K562 (cell line): ENCODE measurements around the gene PRKG1. TPM values are rescaled to one million over a fixed set of nuclear protein-coding genes. Genes with fewer than 3 reads are reported as not detected.

Source experiments
- ATAC-seq: fragments of 200-7000 bp; cut with Tn5 transposase; 3 replicates; pipeline ENCODE4 v1.9.1; 2020; ENCODE audit warnings: moderate library complexity
- BruUV-seq: library from RNA; stranded (reverse); fragments of 400-500 nt; replicated peaks from 2 replicates; lab custom pipeline; 2021; lab: Mats Ljungman, UMichigan
- CTCF ChIA-PET: fragments of 300-600 bp; formaldehyde crosslinking; extraction: SDS; loops from one replicate; lab custom pipeline; 2021; ENCODE audit warnings: low intra/inter-chr PET ratio; lab: Yijun Ruan, JAX
- POLR2A ChIA-PET: fragments of 300-600, 350-650 bp; sonication (Branson Sonifier 250); formaldehyde crosslinking; extraction: SDS; loops from one replicate; lab custom pipeline; 2021; ENCODE audit warnings: antibody characterized with exemption, inconsistent platforms; lab: Yijun Ruan, JAX
- DNase-seq, 4 experiments: peaks; one replicate each; pipeline versions ENCODE4 v3.0.0 to v3.0.0-alpha.2; 2011 to 2018; ENCODE audit warnings: low spot score in 3 of 4, mixed read lengths in 3 of 4; ENCODE audit errors: extremely low read depth in 1 of 4
- FAIRE-seq: peaks from 2 replicates; lab custom pipeline; 2011; peaks lifted over from hg19 to GRCh38; lab: Jason Lieb, UNC
- H2AFZ ChIP-seq: 2 replicates; pipeline ENCODE4 v1.6.0; 2011; ENCODE audit warnings: low read depth, low read length, control low read depth, inconsistent platforms
- H3K27ac ChIP-seq: fragments of 200-600 bp; 3 replicates; pipeline ENCODE4 v1.8.0; 2011; ENCODE audit warnings: low read depth, mild to moderate bottlenecking, control low read depth, inconsistent platforms, low read length, moderate library complexity, mixed read lengths; ENCODE audit errors: extremely low read depth
- H3K27me3 ChIP-seq, 2 experiments: fragments of 300-600 bp in 1 of 2; 2 replicates in 1 of 2; 3 replicates in 1 of 2; pipeline versions ENCODE4 v1.6.0 to v1.8.0; 2011; ENCODE audit warnings: inconsistent platforms in 2 of 2, low read length in 2 of 2, mild to moderate bottlenecking in 1 of 2, mixed read lengths in 1 of 2, moderate library complexity in 1 of 2; ENCODE audit not compliant: control insufficient read depth in 2 of 2, insufficient read depth in 2 of 2
- H3K36me3 ChIP-seq: fragments of 300-600 bp; 3 replicates; pipeline ENCODE4 v1.8.0; 2011; ENCODE audit warnings: mild to moderate bottlenecking, low read length, inconsistent platforms; ENCODE audit not compliant: control insufficient read depth, insufficient read depth
- H3K4me1 ChIP-seq, 2 experiments: fragments of 200-600 bp in 1 of 2; replicated peaks in 1 of 2; 2 replicates in 1 of 2; 3 replicates in 1 of 2; pipeline versions ENCODE4 v1.5.1 to v1.8.0; 2011; ENCODE audit warnings: inconsistent platforms in 2 of 2, low read length in 2 of 2, mild to moderate bottlenecking in 1 of 2, mixed read lengths in 1 of 2, moderate library complexity in 1 of 2; ENCODE audit not compliant: control insufficient read depth in 2 of 2, insufficient read depth in 2 of 2
- H3K4me2 ChIP-seq: 2 replicates; pipeline ENCODE4 v1.6.1; 2011; ENCODE audit warnings: low read length, control low read depth, inconsistent platforms, mixed read lengths; ENCODE audit not compliant: insufficient read depth
- H3K4me3 ChIP-seq: fragments of 200-600 bp; sonication (generic), shearing (Covaris generic); 2 replicates; pipeline ENCODE4 v1.5.1; 2016; ENCODE audit warnings: control low read depth, inconsistent platforms
- H3K79me2 ChIP-seq: fragments of 200-600 bp; 3 replicates; pipeline ENCODE4 v1.8.0; 2011; ENCODE audit warnings: low read length, inconsistent platforms; ENCODE audit not compliant: control insufficient read depth, insufficient read depth
- H3K9ac ChIP-seq, 2 experiments: 2 replicates each; pipeline versions ENCODE4 v1.6.0 to v1.6.1; 2011; ENCODE audit warnings: low read depth in 2 of 2, low read length in 2 of 2, control low read depth in 1 of 2, inconsistent platforms in 1 of 2, mild to moderate bottlenecking in 1 of 2, mixed read lengths in 1 of 2; ENCODE audit not compliant: insufficient read depth in 1 of 2
- H3K9me1 ChIP-seq: one replicate; pipeline ENCODE4 v1.6.0; 2011; ENCODE audit warnings: inconsistent platforms, mild to moderate bottlenecking, low read length, moderate library complexity; ENCODE audit not compliant: control insufficient read depth, insufficient read depth
- H3K9me3 ChIP-seq: replicated peaks from 2 replicates; pipeline ENCODE4 v1.5.1; 2011; ENCODE audit warnings: low read depth, low read length, inconsistent platforms; ENCODE audit not compliant: control insufficient read depth, insufficient read depth
- H4K20me1 ChIP-seq: replicated peaks from 2 replicates; pipeline ENCODE4 v1.6.1; 2011; ENCODE audit warnings: low read length, inconsistent platforms, mixed read lengths; ENCODE audit not compliant: control insufficient read depth, insufficient read depth
- CBX5 ChIP-seq: IDR thresholded peaks from 2 replicates; pipeline ENCODE4 v1.6.1; 2014; ENCODE audit warnings: low read depth, borderline replicate concordance
- CHD4 ChIP-seq: fragments of 200-600 bp; sonication (generic); IDR thresholded peaks from 3 replicates; pipeline ENCODE4 v1.6.1; 2012; ENCODE audit warnings: low read depth, mild to moderate bottlenecking, mixed read lengths, low read length, inconsistent platforms; ENCODE audit not compliant: insufficient read depth, insufficient replicate concordance, poor library complexity, severe bottlenecking
- CREBBP ChIP-seq: IDR thresholded peaks from one replicate; pipeline ENCODE4 v1.6.1; 2012; ENCODE audit warnings: low read depth, mild to moderate bottlenecking, control low read depth, inconsistent platforms, low read length
- CXXC5 ChIP-seq: fragments of 250-450 bp; sonication (Bioruptor Pico); IDR thresholded peaks from 2 replicates; pipeline ENCODE4 v1.8.0; 2022; ENCODE audit warnings: inconsistent platforms, mild to moderate bottlenecking, moderate library complexity
- ELF4 ChIP-seq: fragments of 450-650 bp; formaldehyde crosslinking; IDR thresholded peaks from 2 replicates; pipeline ENCODE4 v1.4.0; 2022; ENCODE audit warnings: missing genetic modification characterization
- MEF2D ChIP-seq: conservative IDR thresholded peaks from 2 replicates; pipeline ENCODE4 v1.6.1; 2016; ENCODE audit warnings: low read depth, missing genetic modification characterization, missing compliant biosample characterization
- SIRT6 ChIP-seq: IDR thresholded peaks from one replicate; pipeline ENCODE4 v1.6.1; 2012; ENCODE audit warnings: low read depth, mild to moderate bottlenecking, control low read depth, inconsistent platforms, low read length, moderate library complexity
- SIX5 ChIP-seq, 2 experiments: IDR thresholded peaks; 2 replicates each; pipeline ENCODE4 v1.6.1; 2011; ENCODE audit warnings: low read length in 2 of 2, borderline replicate concordance in 1 of 2, low read depth in 1 of 2, mild to moderate bottlenecking in 1 of 2, moderate library complexity in 1 of 2; ENCODE audit not compliant: insufficient read depth in 1 of 2
- SOX6 ChIP-seq: fragments of 450-650 bp; IDR thresholded peaks from 2 replicates; pipeline ENCODE4 v1.6.1; 2014; ENCODE audit warnings: mild to moderate bottlenecking
- TAF15 ChIP-seq: fragments of 200-400 bp; formaldehyde crosslinking; IDR thresholded peaks from 2 replicates; pipeline ENCODE4 v1.6.1; 2017; ENCODE audit warnings: mild to moderate bottlenecking, low read depth, low read length, moderate library complexity
- THAP7 ChIP-seq: fragments of 250-450 bp; sonication (Bioruptor Pico); IDR thresholded peaks from 2 replicates; pipeline ENCODE4 v1.5.0; 2021
- XRCC4 ChIP-seq: IDR thresholded peaks from one replicate; pipeline ENCODE4 v1.6.1; 2011; ENCODE audit not compliant: insufficient read depth, insufficient read length; ENCODE audit errors: extremely low read depth
- XRCC5 ChIP-seq: fragments of 200-400 bp; formaldehyde crosslinking; IDR thresholded peaks from 2 replicates; pipeline ENCODE4 v1.6.1; 2017; ENCODE audit warnings: low read depth, mild to moderate bottlenecking, low read length
- ZBTB33 ChIP-seq: sonication (generic); formaldehyde crosslinking; IDR thresholded peaks from 2 replicates; pipeline ENCODE4 v1.8.1; 2023; ENCODE audit warnings: mild to moderate bottlenecking, missing genetic modification reagents
- ZNF212 ChIP-seq: fragments of 450-650 bp; formaldehyde crosslinking; IDR thresholded peaks from 2 replicates; pipeline ENCODE4 v1.4.0; 2020; ENCODE audit warnings: mild to moderate bottlenecking
- WGBS: fragments of 100-300 bp; shearing (Covaris generic); methylation state at CpG from one replicate; pipeline ENCODE4 v1.1.6; 2016; ENCODE audit warnings: low coverage, mixed read lengths; ENCODE audit not compliant: insufficient coverage; ENCODE audit errors: missing lambda C conversion rate; 5-methylcytosine and 5-hydroxymethylcytosine counted together
- in situ Hi-C: fragments of 300-500 bp; cut with MboI; formaldehyde crosslinking; loops from 4 replicates; pipeline ENCODE4 v1.15.0; 2018; ENCODE audit warnings: inconsistent platforms, mixed read lengths
- intact Hi-C: fragments of 100-400 bp; cut with micrococcal nuclease; formaldehyde crosslinking; loops from 2 replicates; pipeline ENCODE4 v1.14.2; 2022
- polyA plus RNA-seq, 8 experiments: library from polyadenylated mRNA; depleted of rRNA in 4 of 8; stranded (reverse) in 5 of 8; unstranded in 3 of 8; fragments of >200 nt; fragmentation: Nextera tagmentation in 2 of 8; fragmentation: Illumina TruSeq in 1 of 8; extraction: Ambion mirVana in 2 of 8; extraction: Trizol in 1 of 8; gene quantifications; 2 replicates each; pipeline versions ENCODE4 v1.2.1 to v1.2.3, GENCODE V29; 2011 to 2014; ENCODE audit warnings: inconsistent platforms in 1 of 8, missing spikeins in 1 of 8
- total RNA-seq, 7 experiments: library from RNA; depleted of rRNA in 6 of 7; stranded (reverse); fragments of >200 nt in 6 of 7; fragmentation: Illumina TruSeq in 2 of 7; extraction: Trizol in 2 of 7; gene quantifications; 2 replicates each; pipeline versions ENCODE4 v1.2.1 to v1.2.3, GENCODE V29; 2011 to 2021; ENCODE audit warnings: low replicate concordance in 1 of 7
- TF ChIP-seq, protein P1 (sequence below): fragments of 250-450 bp; sonication (Bioruptor Pico); IDR thresholded peaks from 2 replicates; pipeline ENCODE4 v1.5.1; 2021; ENCODE audit warnings: mild to moderate bottlenecking

The PRKG1 gene
- total and polyA plus RNA-seq, 9 of the 15 experiments (the other 6 are each of a cell fraction or from before 2014, with no cell fraction given) = 0.22 TPM; not detected in 8

DNA sequence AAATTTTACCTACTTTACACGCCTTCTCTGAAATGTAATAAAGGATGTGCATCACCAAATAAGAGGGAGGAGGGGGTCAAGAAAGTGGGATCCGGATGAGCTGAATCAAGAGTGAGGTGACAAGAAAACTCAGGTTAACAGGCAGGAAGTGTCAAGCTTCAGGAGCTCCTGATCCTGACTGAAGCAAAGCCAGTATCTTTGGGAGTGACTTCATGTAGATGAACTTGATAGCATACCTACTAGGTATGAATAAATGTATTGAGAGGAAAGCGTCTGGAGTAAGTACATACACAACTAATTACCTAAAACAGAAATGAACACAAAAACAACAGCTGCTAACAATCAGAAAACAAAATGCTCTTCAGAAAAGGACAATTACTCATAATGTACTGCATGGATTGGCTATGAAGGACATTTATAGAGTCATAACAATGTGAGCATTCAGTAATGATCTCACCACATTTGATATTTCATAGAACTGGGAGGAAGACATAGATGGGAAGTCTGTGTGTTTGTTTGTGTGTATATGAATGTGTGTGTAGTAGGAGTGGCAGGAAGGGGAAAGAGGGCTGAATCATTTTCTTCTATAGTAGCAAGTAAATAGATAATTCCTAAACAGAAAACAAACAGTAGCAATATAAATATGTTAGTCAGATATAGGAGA is 29.4 kb downstream of the PRKG1 start (continued):
- no peak for TF ChIP-seq THAP7 (CRISPR knock-in tag)
- no peak for TF ChIP-seq CBX5
- no peak for TF ChIP-seq XRCC5
- TF ChIP-seq, protein P1, sequence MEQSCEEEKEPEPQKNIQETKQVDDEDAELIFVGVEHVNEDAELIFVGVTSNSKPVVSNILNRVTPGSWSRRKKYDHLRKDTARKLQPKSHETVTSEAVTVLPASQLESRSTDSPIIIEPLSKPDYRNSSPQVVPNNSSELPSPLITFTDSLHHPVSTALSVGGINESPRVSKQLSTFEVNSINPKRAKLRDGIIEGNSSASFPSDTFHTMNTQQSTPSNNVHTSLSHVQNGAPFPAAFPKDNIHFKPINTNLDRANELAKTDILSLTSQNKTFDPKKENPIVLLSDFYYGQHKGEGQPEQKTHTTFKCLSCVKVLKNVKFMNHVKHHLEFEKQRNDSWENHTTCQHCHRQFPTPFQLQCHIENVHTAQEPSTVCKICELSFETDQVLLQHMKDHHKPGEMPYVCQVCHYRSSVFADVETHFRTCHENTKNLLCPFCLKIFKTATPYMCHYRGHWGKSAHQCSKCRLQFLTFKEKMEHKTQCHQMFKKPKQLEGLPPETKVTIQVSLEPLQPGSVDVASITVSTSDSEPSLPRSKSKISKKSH = no peak

DNA sequence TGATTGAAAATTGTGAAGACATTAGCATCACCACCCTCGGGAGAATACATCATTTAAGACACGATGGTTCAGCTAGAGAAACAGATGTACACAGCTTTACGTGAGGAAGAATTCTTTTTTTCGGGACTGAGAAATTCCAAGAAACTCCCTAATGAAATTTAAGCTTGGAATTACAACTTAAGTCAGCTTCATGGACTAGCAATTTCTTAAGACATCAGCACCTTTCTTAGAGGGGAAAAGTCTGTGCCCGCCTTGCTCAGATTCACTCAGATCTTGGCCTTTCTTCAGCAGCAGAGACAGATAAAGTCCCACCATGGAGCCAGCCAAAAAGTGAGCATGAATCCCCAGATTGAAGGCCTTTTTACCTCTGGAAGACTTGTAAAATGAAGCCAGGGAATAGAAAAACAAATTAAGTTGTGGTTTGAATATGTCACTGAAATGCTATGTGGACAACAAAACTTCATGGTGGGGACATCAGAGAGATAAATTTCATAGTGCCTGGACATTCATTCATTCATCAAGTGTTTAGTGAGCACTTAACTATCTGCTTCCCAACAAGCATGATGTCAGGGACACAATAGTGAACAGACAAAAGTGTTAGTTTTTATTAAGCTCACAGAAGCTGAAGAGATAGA is 32.1 kb downstream of the PRKG1 start:
- Histone ChIP-seq H3K4me1 (no peaks in the 10 kb centered on the region), H3K27me3 (no peaks in the 10 kb centered on the region), H3K9ac (no peak overlapping the region), H3K27ac (no peak overlapping the region), H3K4me2 (no peak overlapping the region), H3K79me2 (no peaks in the 10 kb centered on the region), H2AFZ (no peak overlapping the region), H4K20me1 (no peaks in the 10 kb centered on the region), H3K36me3 (no peaks in the 10 kb centered on the region), H3K4me3 (no peak overlapping the region), H3K9me1 (no peaks in the 10 kb centered on the region), H3K9me3 (no peaks in the 10 kb centered on the region)
- POLR2A ChIA-PET = interaction anchor here (0.7 kb wide), 1 partner anchor 18 kb away, joined by 3 read pairs; no protein-coding TSS in a partner anchor
- 1% methylated on average over 5 of the region's 5 CpGs for WGBS
- FAIRE-seq = no peak
- intact Hi-C loops (no loop called here), in situ Hi-C loops (no loop called here)
- no peak for ATAC-seq
- DNase-seq = no peak
- CTCF ChIA-PET = no interaction called here
- no TSS peak for BruUV-seq
- no peak for TF ChIP-seq CXXC5 (CRISPR knock-in tag)
- no peak for TF ChIP-seq XRCC4
- TF ChIP-seq ZNF212 (CRISPR knock-in tag) = no peak
- no peak for TF ChIP-seq SOX6
- no peak for TF ChIP-seq SIX5 (IDR thresholded peaks at IDR 0.05; ENCODE audit: borderline replicate concordance in 1 of 2, insufficient read depth in 1 of 2, low read depth in 1 of 2, low read length in 2 of 2)
- TF ChIP-seq TAF15 = no peak
- no peak for TF ChIP-seq SIRT6
- no peak for TF ChIP-seq ZBTB33 (CRISPR knock-in tag)
- no peak for TF ChIP-seq MEF2D
- no peak for TF ChIP-seq CHD4
- no peak for TF ChIP-seq CREBBP
- TF ChIP-seq ELF4 (CRISPR knock-in tag) = no peak
